Mesendoderm (in vitro differentiated cells): Measurements from ENCODE around the gene LSS.
"Not testable (repeated sequence)": the region's sequence is repeated elsewhere in the genome, so short reads cannot be mapped to it uniquely, and the experiment has no call there.

Experiments
- DNase-seq: peaks from one replicate; pipeline ENCODE4 v3.0.0; 2013
- H2AK5ac ChIP-seq: 2 replicates; pipeline ENCODE4 v1.6.1; 2013; ENCODE audit warnings: low read length, inconsistent platforms
- H2BK120ac ChIP-seq: 2 replicates; pipeline ENCODE4 v1.6.1; 2013; ENCODE audit warnings: low read depth, mild to moderate bottlenecking, low read length, moderate library complexity, mixed read lengths
- H2BK15ac ChIP-seq: replicated peaks from 2 replicates; pipeline ENCODE4 v1.6.1; 2013; ENCODE audit warnings: low read depth, mild to moderate bottlenecking, moderate library complexity
- H2BK5ac ChIP-seq: 2 replicates; pipeline ENCODE4 v1.6.1; 2013; ENCODE audit warnings: low read length, inconsistent platforms
- H3K18ac ChIP-seq: 2 replicates; pipeline ENCODE4 v1.6.1; 2013; ENCODE audit warnings: mild to moderate bottlenecking, low read length, mixed read lengths
- H3K23ac ChIP-seq: one replicate; pipeline ENCODE4 v1.6.1; 2013; ENCODE audit warnings: low read length
- H3K27ac ChIP-seq: 2 replicates; pipeline ENCODE4 v1.5.1; 2013; ENCODE audit warnings: low read depth, mild to moderate bottlenecking, inconsistent platforms, low read length, moderate library complexity
- H3K27me3 ChIP-seq: 2 replicates; pipeline ENCODE4 v1.6.1; 2013; ENCODE audit warnings: low read length, control low read depth, mild to moderate bottlenecking, inconsistent platforms; ENCODE audit not compliant: insufficient read depth, poor library complexity
- H3K36me3 ChIP-seq: 2 replicates; pipeline ENCODE4 v1.6.1; 2013; ENCODE audit warnings: low read length, inconsistent platforms; ENCODE audit not compliant: control insufficient read depth, insufficient read depth
- H3K4ac ChIP-seq: one replicate; pipeline ENCODE4 v1.6.1; 2013; ENCODE audit warnings: low read depth, mild to moderate bottlenecking, low read length, moderate library complexity
- H3K4me1 ChIP-seq: 2 replicates; pipeline ENCODE4 v1.6.1; 2013; ENCODE audit warnings: low read depth, low read length, inconsistent platforms; ENCODE audit not compliant: control insufficient read depth
- H3K4me2 ChIP-seq: 2 replicates; pipeline ENCODE4 v1.6.1; 2013; ENCODE audit warnings: low read length
- H3K4me3 ChIP-seq: 2 replicates; pipeline ENCODE4 v1.5.1; 2013; ENCODE audit warnings: mild to moderate bottlenecking, low read length
- H3K56ac ChIP-seq: one replicate; pipeline ENCODE4 v1.6.1; 2013; ENCODE audit warnings: low read length
- H3K79me1 ChIP-seq: 2 replicates; pipeline ENCODE4 v1.6.1; 2013; ENCODE audit warnings: low read length, inconsistent platforms
- H3K79me2 ChIP-seq: 2 replicates; pipeline ENCODE4 v1.6.1; 2013; ENCODE audit warnings: mild to moderate bottlenecking, low read length; ENCODE audit not compliant: control insufficient read depth, insufficient read depth
- H3K9ac ChIP-seq: 2 replicates; pipeline ENCODE4 v1.6.1; 2013; ENCODE audit warnings: low read length, inconsistent platforms
- H4K5ac ChIP-seq: one replicate; pipeline ENCODE4 v1.6.1; 2013; ENCODE audit warnings: low read length
- H4K8ac ChIP-seq: one replicate; pipeline ENCODE4 v1.6.1; 2013; ENCODE audit warnings: low read depth, mild to moderate bottlenecking, control low read depth, low read length, moderate library complexity
- WGBS: extraction: QIAGEN DNeasy Blood & Tissue Kit; methylation state at CpG from one replicate; pipeline ENCODE4 v1.1.7; 2013; ENCODE audit warnings: low lambda C conversion rate, missing lambda C conversion rate; ENCODE audit not compliant: insufficient coverage; ENCODE audit errors: extremely low coverage; 5-methylcytosine and 5-hydroxymethylcytosine counted together

LSS gene

DNA sequence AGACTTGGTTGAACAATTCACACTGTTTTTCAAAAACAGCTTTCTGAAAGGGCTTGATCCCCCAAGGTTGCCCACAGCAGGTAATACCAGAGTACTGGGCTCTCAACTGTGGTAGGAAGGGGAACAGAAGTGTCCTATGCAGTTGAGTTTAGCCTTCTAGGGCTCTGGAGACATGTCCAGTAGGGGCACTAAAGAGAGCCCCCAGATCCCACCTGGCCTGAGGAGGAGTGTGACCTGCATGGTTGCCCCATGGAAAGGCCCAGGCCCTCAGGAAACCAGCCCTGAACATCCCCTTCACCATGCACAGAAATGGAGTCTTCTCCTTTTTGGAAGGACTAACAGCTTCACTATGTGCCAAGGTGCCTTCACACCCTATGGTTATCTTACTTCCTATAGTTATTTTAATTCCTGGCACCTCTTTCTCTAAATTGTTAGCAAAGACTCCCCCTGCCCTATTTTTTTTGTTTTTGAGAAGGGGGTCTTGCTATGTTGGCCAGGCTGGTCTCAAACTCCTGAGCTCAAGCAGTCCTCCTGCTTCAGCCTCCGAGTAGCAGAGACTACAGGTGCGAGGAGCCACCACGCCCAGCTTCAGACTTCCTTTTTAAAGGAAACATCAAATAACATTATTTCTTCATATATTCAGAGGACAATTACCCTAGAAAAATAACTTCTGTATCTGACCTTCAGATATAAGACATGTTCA, 16.8 kb upstream of the LSS start:
- Histone ChIP-seq H3K79me1 (no peaks in the 10 kb centered on the region), H3K4me2 (no peak overlapping the region), H3K4me1 (no peaks in the 10 kb centered on the region), H3K27me3 (no peaks in the 10 kb centered on the region), H3K4me3 (no peak overlapping the region), H3K27ac (no peak overlapping the region), H4K5ac (no peak overlapping the region), H3K4ac (no peak overlapping the region), H2BK15ac (no peak overlapping the region), H3K23ac (no peak overlapping the region), H2BK5ac (no peak overlapping the region), H3K79me2 (no peaks in the 10 kb centered on the region), H2AK5ac (no peak overlapping the region), H3K18ac (no peak overlapping the region), H3K56ac (no peak overlapping the region), H3K36me3 (peaks cover 31% of the 10 kb centered on the region), H2BK120ac (no peak overlapping the region), H4K8ac (no peak overlapping the region), H3K9ac (no peak overlapping the region)
- no CpG with 5 or more reads among the region's 3 CpGs for WGBS
- no peak for DNase-seq

- Histone ChIP-seq H4K5ac (no peak overlapping the region), H3K4me3 (no peak overlapping the region), H3K79me1 (no peaks in the 10 kb centered on the region), H3K36me3 (peaks cover 33% of the 10 kb centered on the region), H3K18ac (no peak overlapping the region), H2BK5ac (no peak overlapping the region), H3K23ac (no peak overlapping the region), H2AK5ac (no peak overlapping the region), H3K4ac (no peak overlapping the region), H4K8ac (no peak overlapping the region), H3K27me3 (no peaks in the 10 kb centered on the region), H3K4me2 (no peak overlapping the region), H2BK15ac (no peak overlapping the region), H3K27ac (no peak overlapping the region), H3K4me1 (no peaks in the 10 kb centered on the region), H3K9ac (no peak overlapping the region), H3K56ac (no peak overlapping the region), H2BK120ac (no peak overlapping the region), H3K79me2 (no peaks in the 10 kb centered on the region)
- DNase-seq: no peak
- no CpG with 5 or more reads among the region's 8 CpGs for WGBS
Observed at GRCh38 chr21:46244602-46245001, 16.0 kb upstream of the LSS start.

- H3K4me1 ChIP-seq: no peaks in the 10 kb centered on the region
- no peaks in the 10 kb centered on the region for H3K27me3 ChIP-seq
- H4K8ac ChIP-seq: no peak overlapping the region
- H3K9ac ChIP-seq: no peak overlapping the region
- H3K56ac ChIP-seq: no peak overlapping the region
- H2BK15ac ChIP-seq: no peak overlapping the region
- H3K18ac ChIP-seq: no peak overlapping the region
- WGBS: no CpG with 5 or more reads among the region's 3 CpGs
- H3K4me3 ChIP-seq: no peak overlapping the region
- H3K27ac ChIP-seq: no peak overlapping the region
- H3K4ac ChIP-seq: no peak overlapping the region
- H3K4me2 ChIP-seq: no peak overlapping the region
- H3K79me1 ChIP-seq: no peaks in the 10 kb centered on the region
- no peak overlapping the region for H2BK120ac ChIP-seq
- DNase-seq: no peak
- H3K23ac ChIP-seq: no peak overlapping the region
- no peaks in the 10 kb centered on the region for H3K79me2 ChIP-seq
- H2BK5ac ChIP-seq: no peak overlapping the region
- H3K36me3 ChIP-seq: peaks cover 33% of the 10 kb centered on the region
- no peak overlapping the region for H4K5ac ChIP-seq
- H2AK5ac ChIP-seq: no peak overlapping the region
Observed at GRCh38 chr21:46243960-46244361, 15.4 kb upstream of the LSS start.

DNA sequence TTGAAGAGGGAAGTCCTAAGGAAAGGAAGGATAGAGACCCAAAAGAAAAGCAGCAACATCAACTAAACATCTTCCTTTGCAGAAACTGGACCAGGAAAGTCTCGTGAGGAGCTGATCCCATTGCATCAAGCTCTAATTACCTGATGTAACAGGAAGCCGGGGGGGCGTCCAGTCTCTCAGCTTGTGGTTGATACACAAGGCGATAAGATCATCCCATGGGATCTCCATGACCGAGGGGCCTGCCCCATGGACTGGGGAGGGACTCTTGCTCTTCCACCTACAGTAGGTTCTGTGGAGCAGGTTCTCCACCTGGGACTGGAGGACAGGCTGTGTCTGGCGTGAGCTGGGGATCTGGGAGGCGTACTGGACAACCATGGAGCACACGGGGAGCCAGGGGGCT, 14.8 kb upstream of the LSS start:
- H3K79me1 ChIP-seq: no peaks in the 10 kb centered on the region
- no peak overlapping the region for H2BK5ac ChIP-seq
- H2BK120ac ChIP-seq: no peak overlapping the region
- H3K27ac ChIP-seq: no peak overlapping the region
- H3K4ac ChIP-seq: no peak overlapping the region
- no peak overlapping the region for H2AK5ac ChIP-seq
- H4K5ac ChIP-seq: no peak overlapping the region
- H2BK15ac ChIP-seq: no peak overlapping the region
- H3K4me3 ChIP-seq: no peak overlapping the region
- H4K8ac ChIP-seq: no peak overlapping the region
- H3K36me3 ChIP-seq: peaks cover 33% of the 10 kb centered on the region
- no peak for DNase-seq
- no peak overlapping the region for H3K23ac ChIP-seq
- H3K9ac ChIP-seq: no peak overlapping the region
- H3K56ac ChIP-seq: no peak overlapping the region
- no peaks in the 10 kb centered on the region for H3K79me2 ChIP-seq
- no peaks in the 10 kb centered on the region for H3K27me3 ChIP-seq
- no peak overlapping the region for H3K4me2 ChIP-seq
- H3K4me1 ChIP-seq: no peaks in the 10 kb centered on the region
- no CpG with 5 or more reads among the region's 8 CpGs for WGBS
- H3K18ac ChIP-seq: no peak overlapping the region

GRCh38 chr21:46241577-46241976, 13.0 kb upstream of the LSS start:
- not testable (repeated sequence) for H2AK5ac ChIP-seq, H2BK15ac ChIP-seq, H3K9ac ChIP-seq, H3K27me3 ChIP-seq, H3K18ac ChIP-seq, H2BK5ac ChIP-seq, H4K8ac ChIP-seq, H3K27ac ChIP-seq, H3K4me2 ChIP-seq, H3K23ac ChIP-seq, H3K4me3 ChIP-seq, H2BK120ac ChIP-seq, H4K5ac ChIP-seq, H3K4ac ChIP-seq, H3K56ac ChIP-seq, H3K4me1 ChIP-seq, H3K79me1 ChIP-seq, H3K79me2 ChIP-seq, DNase-seq
- H3K36me3 ChIP-seq: peaks cover 31% of the 10 kb centered on the region
- WGBS: no CpG with 5 or more reads among the region's 1 CpG

DNA sequence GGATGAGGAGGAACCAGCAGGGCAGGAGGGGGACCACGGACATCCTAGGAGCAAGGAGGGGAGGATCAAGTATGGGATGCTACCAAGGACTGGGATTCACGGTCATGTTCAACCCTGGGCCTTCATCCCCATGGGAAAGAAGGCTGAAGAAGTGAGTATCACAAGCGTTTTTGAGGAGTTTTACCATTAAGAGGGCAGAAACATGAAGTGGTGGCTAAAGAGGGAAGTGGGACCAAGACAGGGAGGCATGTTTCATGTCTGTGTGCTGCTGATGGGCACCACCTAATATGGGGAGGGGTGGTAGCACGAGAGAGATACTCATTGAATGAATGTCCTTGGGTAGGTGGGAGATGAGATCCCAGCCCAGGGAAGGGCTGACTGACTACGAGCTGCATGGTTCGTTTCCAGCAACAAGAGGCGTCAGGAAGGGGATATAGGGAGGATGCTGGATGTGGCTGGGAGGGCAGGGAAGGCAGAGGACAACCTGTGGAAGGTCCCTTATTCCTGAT, 11.3 kb upstream of the LSS start:
- Histone ChIP-seq H3K23ac (no peak overlapping the region), H3K56ac (no peak overlapping the region), H2BK15ac (no peak overlapping the region), H3K4me3 (no peak overlapping the region), H3K18ac (no peak overlapping the region), H3K4me1 (no peaks in the 10 kb centered on the region), H2BK120ac (no peak overlapping the region), H3K36me3 (peaks cover 29% of the 10 kb centered on the region), H2AK5ac (no peak overlapping the region), H3K4ac (no peak overlapping the region), H3K79me1 (no peaks in the 10 kb centered on the region), H3K27me3 (no peaks in the 10 kb centered on the region), H2BK5ac (no peak overlapping the region), H3K79me2 (no peaks in the 10 kb centered on the region), H4K5ac (no peak overlapping the region), H3K9ac (no peak overlapping the region), H3K27ac (no peak overlapping the region), H4K8ac (no peak overlapping the region), H3K4me2 (no peak overlapping the region)
- no peak for DNase-seq
- WGBS: no CpG with 5 or more reads among the region's 7 CpGs
